Fibroblast of lung (primary cell): ENCODE measurements around the gene TSC1. TPM values are rescaled to one million over a fixed set of nuclear protein-coding genes. Genes with fewer than 3 reads are reported as not detected.

Experiments
- DNase-seq, 2 donors: peaks; one replicate each; pipeline versions ENCODE4 v3.0.0 to v3.0.0-alpha.2; 2010; ENCODE audit warnings: low read depth in 2 of 2
- H2AFZ ChIP-seq: 2 replicates; pipeline ENCODE4 v1.5.1; 2012; ENCODE audit warnings: low read length, control low read depth, inconsistent platforms
- H3K27ac ChIP-seq: 2 replicates; pipeline ENCODE4 v1.5.1; 2011; ENCODE audit warnings: low read length, control low read depth; ENCODE audit not compliant: insufficient read depth
- H3K27me3 ChIP-seq: 2 replicates; pipeline ENCODE4 v1.5.1; 2011; ENCODE audit warnings: mild to moderate bottlenecking, low read length; ENCODE audit not compliant: control insufficient read depth, insufficient read depth
- H3K36me3 ChIP-seq: 2 replicates; pipeline ENCODE4 v1.5.1; 2011; ENCODE audit warnings: low read length; ENCODE audit not compliant: control insufficient read depth, insufficient read depth
- H3K4me1 ChIP-seq: 2 replicates; pipeline ENCODE4 v1.5.1; 2011; ENCODE audit warnings: low read length; ENCODE audit not compliant: control insufficient read depth, insufficient read depth; ENCODE audit errors: extremely low read depth
- H3K4me2 ChIP-seq: 2 replicates; pipeline ENCODE4 v1.5.1; 2011; ENCODE audit warnings: low read length, control low read depth; ENCODE audit not compliant: insufficient read depth; ENCODE audit errors: extremely low read depth
- H3K4me3 ChIP-seq, 4 experiments: fragments of 200-600 bp in 1 of 4; sonication (generic) in 1 of 4; replicated peaks in 1 of 4; 2 replicates each; pipeline ENCODE4 v1.5.1; 2011 to 2016; ENCODE audit warnings: low read length in 4 of 4, low read depth in 3 of 4, mild to moderate bottlenecking in 3 of 4, control low read depth in 2 of 4, inconsistent platforms in 1 of 4, mixed read lengths in 1 of 4; ENCODE audit not compliant: insufficient read depth in 1 of 4; ENCODE audit errors: control extremely low read depth in 1 of 4
- H3K79me2 ChIP-seq: 2 replicates; pipeline ENCODE4 v1.5.1; 2012; ENCODE audit warnings: mild to moderate bottlenecking, low read length, inconsistent platforms; ENCODE audit not compliant: control insufficient read depth, insufficient read depth
- H3K9ac ChIP-seq: 2 replicates; pipeline ENCODE4 v1.5.1; 2011; ENCODE audit warnings: mild to moderate bottlenecking, low read length, control low read depth; ENCODE audit not compliant: insufficient read depth
- H3K9me3 ChIP-seq: 2 replicates; pipeline ENCODE4 v1.5.1; 2012; ENCODE audit warnings: low read depth, low read length; ENCODE audit not compliant: control insufficient read depth, insufficient read depth
- H4K20me1 ChIP-seq: 2 replicates; pipeline ENCODE4 v1.5.1; 2011; ENCODE audit warnings: low read length; ENCODE audit not compliant: control insufficient read depth, insufficient read depth; ENCODE audit errors: extremely low read depth
- EZH2 ChIP-seq: IDR thresholded peaks from 2 replicates; pipeline ENCODE4 v1.5.1; 2012; ENCODE audit warnings: low read length, control low read depth, mild to moderate bottlenecking; ENCODE audit errors: missing control alignments
- polyA plus RNA-seq, 2 donors: library from polyadenylated mRNA; depleted of rRNA in 1 of 2; stranded (reverse) in 1 of 2; unstranded in 1 of 2; fragments of >200 nt; gene quantifications; 2 replicates each; pipeline ENCODE4 v1.2.1, GENCODE V29; 2011 to 2012; ENCODE audit warnings: missing spikeins in 1 of 2
- total RNA-seq: library from RNA; depleted of rRNA; stranded (reverse); fragments of >200 nt; gene quantifications from 2 replicates; pipeline ENCODE4 v1.2.1, GENCODE V29; 2014
- TF ChIP-seq, protein P1 (sequence below), 2 donors: IDR thresholded peaks in 1 of 2; conservative IDR thresholded peaks in 1 of 2; 1 replicate in 1 of 2; 2 replicates in 1 of 2; pipeline ENCODE4 v1.5.1; 2011 to 2012; ENCODE audit warnings: low read length in 2 of 2, control low read depth in 1 of 2, inconsistent platforms in 1 of 2, low read depth in 1 of 2, mild to moderate bottlenecking in 1 of 2

TSC1 gene
- total and polyA plus RNA-seq, 2 donors (not counting 1 experiment from before 2014, with no cell fraction given): 41.5 to 48.0 TPM

DNA sequence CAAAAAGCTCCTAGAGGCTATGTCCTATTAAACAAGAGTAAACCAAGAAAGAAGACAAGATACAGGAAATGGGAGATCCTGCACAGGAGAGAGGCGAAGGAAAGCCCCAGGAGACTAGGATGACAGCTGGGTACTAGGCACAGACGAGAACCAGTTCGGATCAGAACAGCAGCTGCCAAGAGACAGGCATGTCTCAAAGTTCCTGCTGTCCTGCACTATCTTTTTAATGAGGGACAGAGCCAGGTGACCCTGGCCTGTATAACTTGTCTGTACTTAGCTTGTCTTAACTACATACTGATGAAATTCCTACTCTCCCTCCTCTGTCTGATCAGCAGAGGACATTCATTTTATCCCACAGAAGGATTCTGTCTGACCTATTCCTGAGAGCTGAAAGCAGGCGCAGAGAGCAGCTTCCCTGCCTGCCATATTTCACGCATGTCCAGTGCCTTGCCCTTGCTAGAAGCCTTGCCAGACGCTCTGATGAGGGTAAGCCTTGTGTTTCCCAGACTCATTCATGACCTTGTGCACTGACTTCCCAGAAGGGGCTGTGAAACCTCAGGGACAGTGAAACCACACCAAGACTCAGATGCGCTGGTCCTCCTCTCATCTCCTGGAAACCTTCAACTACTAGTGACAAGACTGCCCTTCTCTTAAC is 24.7 kb downstream of the TSC1 start:
- Histone ChIP-seq H2AFZ (no peak overlapping the region), H4K20me1 (no peaks in the 10 kb centered on the region), H3K9me3 (no peaks in the 10 kb centered on the region), H3K27me3 (no peaks in the 10 kb centered on the region), H3K9ac (no peak overlapping the region), H3K79me2 (no peaks in the 10 kb centered on the region), H3K4me3 (no peak overlapping the region), H3K4me2 (no peak overlapping the region), H3K4me1 (no peaks in the 10 kb centered on the region), H3K27ac (no peak overlapping the region), H3K36me3 (peaks cover 6% of the 10 kb centered on the region)
- no peak for DNase-seq
- TF ChIP-seq, protein P1, sequence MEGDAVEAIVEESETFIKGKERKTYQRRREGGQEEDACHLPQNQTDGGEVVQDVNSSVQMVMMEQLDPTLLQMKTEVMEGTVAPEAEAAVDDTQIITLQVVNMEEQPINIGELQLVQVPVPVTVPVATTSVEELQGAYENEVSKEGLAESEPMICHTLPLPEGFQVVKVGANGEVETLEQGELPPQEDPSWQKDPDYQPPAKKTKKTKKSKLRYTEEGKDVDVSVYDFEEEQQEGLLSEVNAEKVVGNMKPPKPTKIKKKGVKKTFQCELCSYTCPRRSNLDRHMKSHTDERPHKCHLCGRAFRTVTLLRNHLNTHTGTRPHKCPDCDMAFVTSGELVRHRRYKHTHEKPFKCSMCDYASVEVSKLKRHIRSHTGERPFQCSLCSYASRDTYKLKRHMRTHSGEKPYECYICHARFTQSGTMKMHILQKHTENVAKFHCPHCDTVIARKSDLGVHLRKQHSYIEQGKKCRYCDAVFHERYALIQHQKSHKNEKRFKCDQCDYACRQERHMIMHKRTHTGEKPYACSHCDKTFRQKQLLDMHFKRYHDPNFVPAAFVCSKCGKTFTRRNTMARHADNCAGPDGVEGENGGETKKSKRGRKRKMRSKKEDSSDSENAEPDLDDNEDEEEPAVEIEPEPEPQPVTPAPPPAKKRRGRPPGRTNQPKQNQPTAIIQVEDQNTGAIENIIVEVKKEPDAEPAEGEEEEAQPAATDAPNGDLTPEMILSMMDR (conservative IDR thresholded peaks at IDR 0.05 in 1 of 2, IDR thresholded peaks at IDR 0.05 in 1 of 2; ENCODE audit: low read depth in 1 of 2, low read length in 2 of 2): no peak
- no peak for TF ChIP-seq EZH2

DNA sequence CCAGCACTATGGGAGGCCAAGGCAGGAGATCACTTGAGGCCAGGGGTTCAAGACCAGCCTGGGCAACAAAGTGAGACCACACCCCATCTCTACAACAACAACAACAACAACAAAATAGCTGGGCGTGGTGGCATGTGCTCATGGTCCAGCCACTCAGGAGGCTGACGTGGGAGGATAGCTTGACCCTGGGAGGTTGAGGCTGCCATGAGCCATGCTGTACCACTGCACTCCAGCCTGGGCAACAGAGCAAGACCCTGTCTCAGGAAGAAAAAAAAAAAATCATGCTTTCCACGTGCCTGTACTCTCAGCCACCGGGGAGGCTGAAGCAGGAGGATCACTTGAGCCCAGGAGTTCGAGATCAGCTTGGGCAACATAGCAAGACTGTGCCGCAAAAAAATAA is 29.5 kb downstream of the TSC1 start:
- no peaks in the 10 kb centered on the region for H3K4me1 ChIP-seq
- H3K4me3 ChIP-seq: no peak overlapping the region
- peaks cover 10% of the 10 kb centered on the region for H3K36me3 ChIP-seq
- no peak overlapping the region for H3K27ac ChIP-seq
- no peaks in the 10 kb centered on the region for H3K27me3 ChIP-seq
- no peak overlapping the region for H3K9ac ChIP-seq
- DNase-seq: no peak
- H4K20me1 ChIP-seq: no peaks in the 10 kb centered on the region
- no peaks in the 10 kb centered on the region for H3K9me3 ChIP-seq
- no peak overlapping the region for H3K4me2 ChIP-seq
- H2AFZ ChIP-seq: no peak overlapping the region
- no peak for TF ChIP-seq EZH2
- TF ChIP-seq, protein P1 (conservative IDR thresholded peaks at IDR 0.05 in 1 of 2, IDR thresholded peaks at IDR 0.05 in 1 of 2; ENCODE audit: low read depth in 1 of 2, low read length in 2 of 2): no peak
- H3K79me2 ChIP-seq: no peaks in the 10 kb centered on the region

DNA sequence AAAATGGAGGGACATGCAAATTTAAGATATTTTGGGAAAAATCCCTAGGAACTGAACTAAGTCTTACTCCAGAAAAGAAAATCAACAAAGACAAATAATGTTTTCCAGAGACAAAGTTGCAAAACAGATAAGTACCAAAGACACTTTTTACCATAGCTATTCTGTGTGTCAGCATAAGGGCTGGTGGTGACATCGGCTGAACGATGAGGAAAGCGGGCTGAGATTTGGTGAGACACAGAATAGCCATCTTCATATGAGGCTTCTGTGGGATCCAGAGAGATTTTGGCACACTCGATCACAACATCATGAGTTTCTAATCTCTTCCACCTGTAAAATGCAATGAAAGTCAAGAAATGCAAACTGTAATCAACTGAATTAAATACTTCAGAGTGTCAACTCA is 32.3 kb downstream of the TSC1 start:
- H3K9ac ChIP-seq: no peak overlapping the region
- H3K4me1 ChIP-seq: no peaks in the 10 kb centered on the region
- no peak overlapping the region for H3K4me3 ChIP-seq
- no peaks in the 10 kb centered on the region for H3K79me2 ChIP-seq
- no peak overlapping the region for H2AFZ ChIP-seq
- no peak overlapping the region for H3K4me2 ChIP-seq
- H3K27ac ChIP-seq: no peak overlapping the region
- TF ChIP-seq EZH2: no peak
- TF ChIP-seq, protein P1 (conservative IDR thresholded peaks at IDR 0.05 in 1 of 2, IDR thresholded peaks at IDR 0.05 in 1 of 2; ENCODE audit: low read depth in 1 of 2, low read length in 2 of 2): no peak
- no peaks in the 10 kb centered on the region for H3K27me3 ChIP-seq
- no peak for DNase-seq
- H3K36me3 ChIP-seq: peaks cover 8% of the 10 kb centered on the region
- H4K20me1 ChIP-seq: no peaks in the 10 kb centered on the region
- no peaks in the 10 kb centered on the region for H3K9me3 ChIP-seq
